Smooth muscle cell (in vitro differentiated cells): ENCODE data around the gene RUNX1. TPM values are rescaled to one million over a fixed set of nuclear protein-coding genes. Genes with fewer than 3 reads are reported as not detected.

Experiments
- DNase-seq: peaks from one replicate; lab custom pipeline; 2025; ENCODE audit not compliant: unreplicated experiment; lab: John Stamatoyannopoulos, UW
- H2AFZ ChIP-seq: fragments of 200-600 bp; sonication (generic); 2 replicates; pipeline ENCODE4 v1.6.0; 2016; ENCODE audit warnings: antibody characterized with exemption, low read depth, mild to moderate bottlenecking
- H3F3A ChIP-seq: fragments of 200-600 bp; sonication (generic); 2 replicates; pipeline ENCODE4 v1.6.0; 2017; ENCODE audit warnings: antibody characterized with exemption, low read depth
- H3K27ac ChIP-seq: fragments of 200-600 bp; sonication (generic); 2 replicates; pipeline ENCODE4 v1.5.1; 2016; ENCODE audit warnings: low read depth, mild to moderate bottlenecking
- H3K27me3 ChIP-seq: fragments of 200-600 bp; sonication (generic); 2 replicates; pipeline ENCODE4 v1.6.1; 2016; ENCODE audit warnings: low read depth, mild to moderate bottlenecking
- H3K36me3 ChIP-seq: fragments of 200-600 bp; sonication (generic); 2 replicates; pipeline ENCODE4 v1.5.1; 2016; ENCODE audit warnings: low read depth
- H3K4me1 ChIP-seq: fragments of 200-600 bp; sonication (generic); 2 replicates; pipeline ENCODE4 v1.5.1; 2016; ENCODE audit warnings: low read depth
- H3K4me2 ChIP-seq: fragments of 200-600 bp; sonication (generic); 2 replicates; pipeline ENCODE4 v1.6.0; 2016; ENCODE audit warnings: mild to moderate bottlenecking
- H3K4me3 ChIP-seq: fragments of 200-600 bp; sonication (generic); 2 replicates; pipeline ENCODE4 v1.5.1; 2016; ENCODE audit warnings: mild to moderate bottlenecking
- H3K79me2 ChIP-seq: fragments of 200-600 bp; sonication (generic); 2 replicates; pipeline ENCODE4 v1.6.0; 2016; ENCODE audit warnings: low read depth, mild to moderate bottlenecking
- H3K9ac ChIP-seq: fragments of 200-600 bp; sonication (generic); 2 replicates; pipeline ENCODE4 v1.6.0; 2016; ENCODE audit warnings: low read depth
- H3K9me3 ChIP-seq: fragments of 200-600 bp; sonication (generic); replicated peaks from 2 replicates; pipeline ENCODE4 v1.5.1; 2016; ENCODE audit warnings: low read depth
- H4K20me1 ChIP-seq: fragments of 200-600 bp; sonication (generic); 2 replicates; pipeline ENCODE4 v1.6.0; 2016; ENCODE audit warnings: low read depth
- CTCF ChIP-seq: fragments of 200-600 bp; sonication (generic); IDR thresholded peaks from 2 replicates; pipeline ENCODE4 v1.5.1; 2017; ENCODE audit warnings: borderline replicate concordance, mild to moderate bottlenecking, antibody characterized with exemption; ENCODE audit not compliant: insufficient read depth, poor library complexity, severe bottlenecking
- WGBS: methylation state at CpG from one replicate; pipeline ENCODE4 v1.1.7; 2016; ENCODE audit warnings: low lambda C conversion rate; 5-methylcytosine and 5-hydroxymethylcytosine counted together
- polyA plus RNA-seq: library from polyadenylated mRNA; unstranded; fragments of >200 nt; fragmentation: Nextera tagmentation; extraction: Ambion mirVana; gene quantifications from 2 replicates; pipeline ENCODE4 v1.2.1, GENCODE V29; 2016
- total RNA-seq: library from RNA; depleted of rRNA; stranded (reverse); fragments of >200 nt; gene quantifications from 2 replicates; pipeline ENCODE4 v1.2.3, GENCODE V29; 2014

The RUNX1 gene
- total and polyA plus RNA-seq, 2 experiments from 2014 or later, result 33.4 to 97.6 TPM

DNA sequence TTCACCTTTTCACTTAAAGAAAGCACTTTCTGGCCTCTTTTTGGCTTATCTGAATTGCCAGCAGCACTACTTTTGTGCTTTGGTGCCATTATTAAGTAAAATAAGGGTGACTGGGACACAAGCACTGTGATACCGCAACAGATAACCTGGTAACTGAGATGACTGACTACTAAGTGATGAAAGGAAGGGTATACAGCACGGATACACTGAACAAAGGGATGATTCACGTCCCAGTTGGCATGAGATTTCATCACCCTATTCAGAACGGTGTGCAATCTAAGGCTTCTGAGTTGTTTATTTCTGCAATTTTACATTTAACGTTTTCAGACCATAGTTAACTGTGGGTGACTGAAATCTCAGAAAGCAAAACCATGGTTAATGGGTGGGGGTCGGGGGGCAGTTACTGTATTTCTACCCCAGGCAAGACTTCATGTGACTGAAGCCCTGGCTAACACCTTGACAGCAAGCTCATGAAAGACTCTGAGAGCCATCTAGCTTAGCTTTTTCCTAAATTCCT is 277.5 kb downstream of the RUNX1 start:
- H3K27me3 ChIP-seq, result no peaks in the 10 kb centered on the region
- no peaks in the 10 kb centered on the region for H4K20me1 ChIP-seq
- H3K27ac ChIP-seq, result peak overlapping the region; percentile 35
- TF ChIP-seq CTCF, result no peak
- H3K9me3 ChIP-seq, result no peaks in the 10 kb centered on the region
- H3K4me2 ChIP-seq, result peak overlapping the region; percentile 49
- no peak for DNase-seq
- no peaks in the 10 kb centered on the region for H3F3A ChIP-seq
- no peak overlapping the region for H2AFZ ChIP-seq
- H3K9ac ChIP-seq, result no peak overlapping the region
- no peak overlapping the region for H3K4me3 ChIP-seq
- peaks cover 4% of the 10 kb centered on the region for H3K4me1 ChIP-seq
- H3K79me2 ChIP-seq, result no peaks in the 10 kb centered on the region
- no peaks in the 10 kb centered on the region for H3K36me3 ChIP-seq
- 35% methylated on average over 6 of the region's 6 CpGs for WGBS

DNA sequence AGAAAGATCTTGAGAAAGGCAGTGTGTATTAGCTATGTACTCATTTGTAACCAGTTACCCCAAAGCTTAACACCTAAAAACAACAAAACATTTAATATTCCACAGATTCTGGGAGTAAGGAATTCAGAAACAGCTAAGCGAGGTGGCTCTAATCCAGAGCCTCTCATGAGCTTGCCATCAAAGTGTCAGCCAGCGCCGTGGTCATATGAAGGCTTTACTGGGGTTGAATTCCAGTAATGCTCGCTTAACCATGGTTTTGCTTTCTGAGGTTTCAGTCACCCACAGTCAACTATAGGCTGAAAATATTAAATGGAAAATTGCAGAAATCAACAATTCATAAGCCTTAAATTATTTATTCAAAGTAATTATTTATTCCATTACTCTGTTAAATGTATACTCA is 278.5 kb downstream of the RUNX1 start:
- Histone ChIP-seq H3K27ac (peak overlapping the region; percentile 3), H3K36me3 (no peaks in the 10 kb centered on the region), H4K20me1 (no peaks in the 10 kb centered on the region), H3K79me2 (no peaks in the 10 kb centered on the region), H3F3A (no peaks in the 10 kb centered on the region), H3K4me3 (no peak overlapping the region), H2AFZ (no peak overlapping the region), H3K9me3 (no peaks in the 10 kb centered on the region), H3K4me2 (peak overlapping the region; percentile 49), H3K9ac (no peak overlapping the region), H3K27me3 (no peaks in the 10 kb centered on the region), H3K4me1 (peaks cover 4% of the 10 kb centered on the region)
- WGBS, result 23% methylated on average over 4 of the region's 4 CpGs
- no peak for DNase-seq
- no peak for TF ChIP-seq CTCF

DNA sequence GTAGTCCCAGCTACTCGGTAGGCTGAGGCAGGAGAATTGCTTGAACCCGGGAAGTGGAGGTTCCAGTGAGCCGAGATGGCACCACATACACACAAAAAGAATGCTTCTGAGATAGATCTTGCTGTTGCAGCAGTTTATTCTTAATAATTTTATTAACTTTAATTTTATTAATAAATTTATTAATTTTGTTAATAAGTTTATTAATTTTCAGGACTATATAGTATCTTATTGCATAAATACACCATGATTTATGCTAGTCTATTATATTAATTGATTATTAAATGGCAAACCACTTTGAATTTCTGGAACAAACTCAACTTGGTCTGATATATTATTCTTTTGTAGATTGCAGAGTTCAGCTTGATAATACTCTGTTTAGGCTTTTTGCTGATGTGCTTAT is 280.8 kb downstream of the RUNX1 start:
- Histone ChIP-seq H3K27me3 (no peaks in the 10 kb centered on the region), H3K4me2 (no peak overlapping the region), H3K4me3 (no peak overlapping the region), H4K20me1 (no peaks in the 10 kb centered on the region), H2AFZ (no peak overlapping the region), H3K4me1 (peaks cover 4% of the 10 kb centered on the region), H3K36me3 (no peaks in the 10 kb centered on the region), H3K27ac (no peak overlapping the region), H3K79me2 (no peaks in the 10 kb centered on the region), H3K9me3 (no peaks in the 10 kb centered on the region), H3F3A (no peaks in the 10 kb centered on the region), H3K9ac (no peak overlapping the region)
- WGBS, result 97% methylated on average over 3 of the region's 3 CpGs
- TF ChIP-seq CTCF, result no peak
- DNase-seq, result no peak

DNA sequence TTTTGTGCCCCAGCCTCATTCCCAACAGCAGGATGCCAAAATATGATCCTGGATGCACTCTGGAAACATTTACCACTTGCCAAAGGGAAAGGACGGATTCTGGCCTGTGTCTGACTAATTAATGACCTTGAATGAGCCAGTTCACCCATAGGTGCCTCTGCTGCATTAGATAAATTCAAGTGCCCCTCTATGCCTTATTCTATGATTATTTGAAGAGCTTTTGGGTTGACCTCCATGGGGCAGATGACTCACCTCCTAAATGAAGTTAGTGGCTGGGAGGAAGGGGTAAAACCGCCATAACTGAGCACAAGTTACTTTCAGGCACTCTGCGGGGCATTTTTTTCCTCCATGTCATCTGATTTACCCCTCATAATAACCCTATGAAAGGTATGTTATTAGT is 282.2 kb downstream of the RUNX1 start:
- no peak for TF ChIP-seq CTCF
- Histone ChIP-seq H2AFZ (no peak overlapping the region), H4K20me1 (no peaks in the 10 kb centered on the region), H3K79me2 (no peaks in the 10 kb centered on the region), H3K36me3 (no peaks in the 10 kb centered on the region), H3F3A (no peaks in the 10 kb centered on the region), H3K9me3 (no peaks in the 10 kb centered on the region), H3K4me2 (no peak overlapping the region), H3K4me3 (no peak overlapping the region), H3K4me1 (peaks cover 4% of the 10 kb centered on the region), H3K27me3 (no peaks in the 10 kb centered on the region), H3K9ac (no peak overlapping the region), H3K27ac (no peak overlapping the region)
- DNase-seq, result no peak
- 93% methylated on average over 3 of the region's 3 CpGs for WGBS
